DOHH2 (cell line): ENCODE results near the gene NOD2.

Source experiments
- H3F3A ChIP-seq: fragments of 200-600 bp; sonication (generic), shearing (Covaris generic); 2 replicates; pipeline ENCODE4 v1.6.0; 2016; ENCODE audit warnings: antibody characterized with exemption, mild to moderate bottlenecking; ENCODE audit not compliant: control insufficient read depth, insufficient read depth
- H3K27ac ChIP-seq: fragments of 200-600 bp; sonication (generic); 2 replicates; pipeline ENCODE4 v1.5.1; 2014; ENCODE audit warnings: low read depth, mild to moderate bottlenecking, low read length, moderate library complexity
- H3K27me3 ChIP-seq: fragments of 200-600 bp; sonication (generic); 2 replicates; pipeline ENCODE4 v1.6.1; 2014; ENCODE audit warnings: mild to moderate bottlenecking, low read length, mixed read lengths; ENCODE audit not compliant: control insufficient read depth
- H3K36me3 ChIP-seq: fragments of 200-600 bp; sonication (generic); 2 replicates; pipeline ENCODE4 v1.6.1; 2014; ENCODE audit warnings: mild to moderate bottlenecking, low read length, moderate library complexity, mixed read lengths; ENCODE audit not compliant: control insufficient read depth
- H3K4me1 ChIP-seq: fragments of 200-600 bp; sonication (generic); 2 replicates; pipeline ENCODE4 v1.6.1; 2014; ENCODE audit warnings: mild to moderate bottlenecking, low read length, mixed read lengths; ENCODE audit not compliant: control insufficient read depth
- H3K4me2 ChIP-seq: fragments of 200-600 bp; sonication (generic); 2 replicates; pipeline ENCODE4 v1.6.0; 2014; ENCODE audit warnings: mild to moderate bottlenecking, low read length, moderate library complexity
- H3K4me3 ChIP-seq: fragments of 200-600 bp; sonication (generic); 2 replicates; pipeline ENCODE4 v1.5.1; 2014; ENCODE audit warnings: mild to moderate bottlenecking, low read length, mixed read lengths
- H3K79me2 ChIP-seq: fragments of 200-600 bp; sonication (generic); 2 replicates; pipeline ENCODE4 v1.6.1; 2014; ENCODE audit warnings: mild to moderate bottlenecking, low read length, mixed read lengths; ENCODE audit not compliant: control insufficient read depth
- H3K9me2 ChIP-seq: fragments of 200-600 bp; sonication (generic); replicated peaks from 2 replicates; pipeline ENCODE4 v1.6.1; 2014; ENCODE audit warnings: mild to moderate bottlenecking, low read length, mixed read lengths; ENCODE audit not compliant: control insufficient read depth
- H3K9me3 ChIP-seq: fragments of 200-600 bp; sonication (generic); 2 replicates; pipeline ENCODE4 v1.6.1; 2014; ENCODE audit warnings: antibody characterized with exemption, low read length, mixed read lengths; ENCODE audit not compliant: control insufficient read depth, insufficient read depth
- H4K20me1 ChIP-seq: fragments of 200-600 bp; sonication (generic); 2 replicates; pipeline ENCODE4 v1.6.0; 2014; ENCODE audit warnings: low read depth, mild to moderate bottlenecking, antibody characterized with exemption, low read length, moderate library complexity; ENCODE audit not compliant: control insufficient read depth, insufficient read depth
- EZH2phosphoT487 ChIP-seq: fragments of 200-600 bp; sonication (generic); IDR thresholded peaks from 2 replicates; pipeline ENCODE4 v1.6.1; 2017; ENCODE audit warnings: borderline replicate concordance, mild to moderate bottlenecking, antibody characterized with exemption, low read length, moderate library complexity, mixed read lengths
- TF ChIP-seq, protein P1 (sequence below): fragments of 200-600 bp; sonication (generic); IDR thresholded peaks from one replicate; pipeline ENCODE4 v1.5.1; 2014; ENCODE audit warnings: antibody characterized with exemption, mild to moderate bottlenecking, low read depth, low read length; ENCODE audit not compliant: poor library complexity, severe bottlenecking

NOD2 gene

DNA sequence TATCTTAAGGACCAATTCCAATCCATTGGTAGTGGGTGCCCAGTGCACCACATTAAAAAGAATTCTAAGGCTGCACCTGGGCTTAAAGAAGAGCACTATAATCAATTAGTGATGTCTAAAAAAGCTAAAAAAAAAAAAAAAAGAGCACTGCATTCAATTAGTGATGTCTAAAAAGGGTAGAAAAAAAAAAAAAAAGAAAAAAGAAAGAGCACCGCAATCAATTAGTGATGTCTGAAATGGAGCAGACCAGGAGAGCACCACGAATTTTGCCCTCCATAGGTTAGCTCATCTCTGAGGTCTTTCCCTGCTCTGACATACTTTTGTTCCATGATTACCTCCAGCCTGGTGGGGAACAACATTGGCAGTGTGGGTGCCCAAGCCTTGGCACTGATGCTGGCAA is 29.6 kb downstream of the NOD2 start:
- Histone ChIP-seq H3K4me2 (no peak overlapping the region), H3K36me3 (no peaks in the 10 kb centered on the region), H3K4me1 (peaks cover 9% of the 10 kb centered on the region), H3K4me3 (no peak overlapping the region), H3K9me3 (peaks cover 9% of the 10 kb centered on the region; the same call in 1 of the 2 replicates), H4K20me1 (no peaks in the 10 kb centered on the region), H3K9me2 (no peaks in the 10 kb centered on the region), H3K79me2 (no peaks in the 10 kb centered on the region), H3F3A (no peaks in the 10 kb centered on the region), H3K27ac (no peak overlapping the region), H3K27me3 (no peaks in the 10 kb centered on the region)
- TF ChIP-seq EZH2phosphoT487: no peak
- TF ChIP-seq, protein P1, sequence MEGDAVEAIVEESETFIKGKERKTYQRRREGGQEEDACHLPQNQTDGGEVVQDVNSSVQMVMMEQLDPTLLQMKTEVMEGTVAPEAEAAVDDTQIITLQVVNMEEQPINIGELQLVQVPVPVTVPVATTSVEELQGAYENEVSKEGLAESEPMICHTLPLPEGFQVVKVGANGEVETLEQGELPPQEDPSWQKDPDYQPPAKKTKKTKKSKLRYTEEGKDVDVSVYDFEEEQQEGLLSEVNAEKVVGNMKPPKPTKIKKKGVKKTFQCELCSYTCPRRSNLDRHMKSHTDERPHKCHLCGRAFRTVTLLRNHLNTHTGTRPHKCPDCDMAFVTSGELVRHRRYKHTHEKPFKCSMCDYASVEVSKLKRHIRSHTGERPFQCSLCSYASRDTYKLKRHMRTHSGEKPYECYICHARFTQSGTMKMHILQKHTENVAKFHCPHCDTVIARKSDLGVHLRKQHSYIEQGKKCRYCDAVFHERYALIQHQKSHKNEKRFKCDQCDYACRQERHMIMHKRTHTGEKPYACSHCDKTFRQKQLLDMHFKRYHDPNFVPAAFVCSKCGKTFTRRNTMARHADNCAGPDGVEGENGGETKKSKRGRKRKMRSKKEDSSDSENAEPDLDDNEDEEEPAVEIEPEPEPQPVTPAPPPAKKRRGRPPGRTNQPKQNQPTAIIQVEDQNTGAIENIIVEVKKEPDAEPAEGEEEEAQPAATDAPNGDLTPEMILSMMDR: no peak

DNA sequence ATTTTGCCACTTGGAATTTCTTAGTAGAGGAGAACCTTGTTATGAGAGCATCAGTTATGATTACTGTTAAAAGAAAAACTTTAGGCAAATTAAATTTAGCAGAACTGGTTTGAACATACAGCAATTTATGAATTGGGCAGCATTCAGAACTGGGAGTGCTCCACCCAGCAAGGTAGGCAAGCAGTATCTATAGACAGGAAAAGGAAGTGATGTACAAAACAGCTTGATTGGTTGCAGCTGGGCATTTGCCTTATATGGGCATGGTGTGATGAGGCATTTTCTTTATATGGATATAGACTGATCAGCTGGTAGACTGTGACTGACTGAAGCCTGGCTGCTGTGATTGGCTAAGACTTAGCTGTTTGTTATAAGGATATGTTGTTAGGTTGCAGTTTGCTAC is 30.9 kb downstream of the NOD2 start:
- TF ChIP-seq, protein P1: no peak
- no peak for TF ChIP-seq EZH2phosphoT487
- Histone ChIP-seq H3K4me1 (peaks cover 9% of the 10 kb centered on the region), H3K4me2 (no peak overlapping the region), H3K27me3 (no peaks in the 10 kb centered on the region), H3K36me3 (no peaks in the 10 kb centered on the region), H3F3A (no peaks in the 10 kb centered on the region), H3K79me2 (no peaks in the 10 kb centered on the region), H3K9me2 (no peaks in the 10 kb centered on the region), H4K20me1 (no peaks in the 10 kb centered on the region), H3K27ac (no peak overlapping the region), H3K4me3 (no peak overlapping the region), H3K9me3 (peaks cover 9% of the 10 kb centered on the region; the same call in 1 of the 2 replicates)

DNA sequence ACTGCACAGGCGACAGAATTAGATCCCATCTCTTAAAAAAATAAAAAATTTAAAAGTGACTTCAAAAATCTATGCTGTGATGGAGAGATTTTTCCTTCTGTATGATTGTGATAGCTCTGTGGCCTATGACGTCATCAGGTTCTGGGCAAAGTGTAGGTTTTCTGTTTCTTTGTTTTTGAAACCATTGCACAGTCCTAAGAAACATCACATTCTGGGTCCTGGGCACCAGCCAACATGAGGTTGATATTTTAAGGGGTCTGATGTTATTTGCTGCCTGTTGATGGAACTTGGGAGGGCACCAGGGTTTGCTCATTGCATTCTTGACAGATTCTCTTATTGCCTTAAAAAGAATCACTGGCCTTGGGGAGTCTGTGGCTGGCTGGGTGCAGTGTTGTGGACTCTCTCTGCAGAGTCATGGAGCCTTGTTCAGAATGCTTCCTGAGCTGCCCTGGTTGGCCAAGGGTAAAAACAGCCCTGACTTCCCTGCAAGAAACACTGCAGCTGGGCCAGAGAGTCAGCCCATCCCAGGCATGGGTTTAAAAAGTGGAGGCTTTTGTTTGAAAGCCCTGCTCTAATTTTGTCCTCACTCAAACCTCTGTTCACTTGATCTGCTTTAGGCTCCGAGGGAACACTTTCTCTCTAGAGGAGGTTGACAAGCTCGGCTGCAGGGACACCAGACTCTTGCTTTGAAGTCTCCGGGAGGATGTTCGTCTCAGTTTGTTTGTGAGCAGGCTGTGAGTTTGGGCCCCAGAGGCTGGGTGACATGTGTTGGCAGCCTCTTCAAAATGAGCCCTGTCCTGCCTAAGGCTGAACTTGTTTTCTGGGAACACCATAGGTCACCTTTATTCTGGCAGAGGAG is 38.0 kb downstream of the NOD2 start:
- Histone ChIP-seq H3K27ac (no peak overlapping the region), H3K9me3 (no peaks in the 10 kb centered on the region), H3K9me2 (no peaks in the 10 kb centered on the region), H3K4me3 (no peak overlapping the region), H3F3A (no peaks in the 10 kb centered on the region), H3K4me2 (no peak overlapping the region), H3K4me1 (no peaks in the 10 kb centered on the region), H3K27me3 (no peaks in the 10 kb centered on the region), H4K20me1 (no peaks in the 10 kb centered on the region), H3K79me2 (no peaks in the 10 kb centered on the region), H3K36me3 (no peaks in the 10 kb centered on the region)
- TF ChIP-seq, protein P1: no peak
